GM21381 (cell line): ENCODE results near the gene FAF1.
"Not testable (repeated sequence)": the region's sequence is repeated elsewhere in the genome, so short reads cannot be mapped to it uniquely, and the experiment has no call there.

Source experiments
- ATAC-seq: cut with Tn5 transposase; IDR thresholded peaks from one replicate; pipeline ENCODE4 v1.9.1; 2021; ENCODE audit warnings: mild to moderate bottlenecking, moderate library complexity; ENCODE audit not compliant: unreplicated experiment

FAF1 gene

DNA sequence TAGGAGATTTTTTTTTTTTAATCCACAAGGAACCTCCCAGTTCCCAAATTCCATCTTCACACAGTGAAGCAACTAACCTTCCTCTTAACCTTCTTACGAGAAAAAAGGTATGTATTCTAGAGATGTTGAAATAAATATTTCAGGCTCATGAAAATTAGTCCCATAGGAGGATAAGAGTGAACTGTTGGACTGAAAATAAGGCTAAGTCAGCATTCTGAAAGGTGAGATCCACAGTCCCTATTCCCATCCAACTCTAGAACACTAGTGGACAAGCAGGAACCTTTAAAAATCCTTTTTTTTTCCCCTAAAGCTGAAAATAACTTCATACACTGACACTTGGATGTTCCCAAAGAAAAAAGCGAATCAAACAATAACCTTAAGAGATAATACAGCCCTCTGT, 44.4 kb downstream of the FAF1 start:
- no peak for ATAC-seq

DNA sequence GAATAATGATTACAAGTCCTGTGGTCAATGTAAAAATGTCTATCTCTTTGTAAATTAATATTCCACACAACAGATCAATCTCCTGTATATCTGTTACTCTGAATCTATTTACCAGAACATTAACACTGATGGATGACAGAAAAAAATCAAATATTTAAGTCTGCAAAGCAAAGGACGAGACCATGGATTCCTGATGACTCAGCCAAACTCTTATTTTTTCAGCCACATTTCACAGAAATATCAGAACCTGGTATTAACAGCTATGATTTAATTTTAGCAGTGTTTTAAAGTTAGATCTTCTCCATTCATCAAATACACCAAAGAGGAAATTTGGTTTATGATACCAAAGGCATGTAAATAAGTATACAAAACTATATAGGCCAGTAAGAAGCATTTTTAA, 46.1 kb downstream of the FAF1 start:
- no peak for ATAC-seq

DNA sequence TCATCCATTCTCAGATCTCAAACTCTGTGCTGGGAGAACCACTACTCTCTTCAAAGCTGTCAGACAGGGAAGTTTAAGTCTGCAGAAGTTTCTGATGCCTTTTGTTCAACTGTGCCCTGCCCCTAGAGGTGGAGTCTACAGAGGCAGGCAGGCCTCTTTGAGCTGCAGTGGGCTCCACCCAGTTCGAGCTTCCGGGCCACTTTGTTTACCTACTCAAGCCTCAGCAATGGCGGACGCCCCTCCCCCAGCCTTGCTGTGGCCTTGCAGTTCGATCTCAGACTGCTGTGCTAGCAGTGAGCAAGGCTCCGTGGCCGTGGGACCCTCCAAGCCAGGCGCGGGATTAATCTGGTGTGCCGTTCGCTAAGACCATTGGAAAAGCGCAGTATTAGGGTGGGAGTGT, 49.7 kb downstream of the FAF1 start:
- ATAC-seq: not testable (repeated sequence)

DNA sequence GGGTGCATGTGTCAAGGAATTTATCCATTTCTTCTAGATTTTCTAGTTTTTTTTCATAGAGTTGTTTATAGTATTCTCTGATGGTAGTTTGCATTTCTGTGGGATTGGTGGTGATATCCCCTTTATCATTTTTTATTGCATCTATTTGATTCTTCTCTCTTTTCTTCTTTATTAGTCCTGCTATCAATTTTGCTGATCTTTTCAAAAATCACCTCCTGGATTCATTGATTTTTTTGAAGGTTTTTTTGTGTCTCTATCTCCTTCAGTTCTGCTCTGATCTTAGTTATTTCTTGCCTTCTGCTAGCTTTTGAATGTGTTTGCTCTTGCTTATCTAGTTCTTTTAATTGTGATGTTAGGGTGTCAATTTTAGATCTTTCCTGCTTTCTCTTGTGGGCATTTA, 52.5 kb downstream of the FAF1 start:
- not testable (repeated sequence) for ATAC-seq

DNA sequence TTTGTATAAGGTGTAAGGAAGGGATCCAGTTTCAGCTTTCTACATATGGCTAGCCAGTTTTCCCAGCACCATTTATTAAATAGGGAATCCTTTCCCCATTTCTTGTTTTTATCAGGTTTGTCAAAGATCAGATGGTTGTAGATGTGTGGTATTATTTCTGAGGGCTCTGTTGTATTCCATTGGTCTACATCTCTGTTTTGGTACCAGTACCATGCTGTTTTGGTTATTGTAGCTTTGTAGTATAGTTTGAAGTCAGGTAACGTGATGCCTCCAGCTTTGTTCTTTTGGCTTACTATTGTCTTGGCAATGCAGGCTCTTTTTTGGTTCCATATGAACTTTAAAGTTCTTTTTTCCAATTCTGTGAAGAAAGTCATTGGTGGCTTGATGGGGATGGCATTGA, 54.0 kb downstream of the FAF1 start:
- not testable (repeated sequence) for ATAC-seq

DNA sequence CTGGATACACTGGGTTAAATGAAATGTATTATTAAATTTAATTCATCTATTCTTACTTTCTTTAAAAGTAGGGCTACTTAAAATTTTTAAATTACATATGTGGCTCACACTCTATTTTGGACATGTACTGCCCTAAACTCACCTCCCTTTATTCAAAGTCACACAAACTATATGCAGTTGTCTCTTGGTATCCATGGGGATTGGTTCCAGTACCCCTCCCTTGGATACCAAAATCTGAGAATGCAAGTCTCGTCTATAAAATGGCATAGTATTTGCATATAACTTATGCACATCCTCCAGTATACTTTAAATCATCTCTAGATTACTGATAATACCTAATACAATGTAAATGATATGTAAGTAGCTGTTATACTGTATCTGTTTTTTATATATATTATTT, 57.6 kb downstream of the FAF1 start:
- ATAC-seq: no peak

DNA sequence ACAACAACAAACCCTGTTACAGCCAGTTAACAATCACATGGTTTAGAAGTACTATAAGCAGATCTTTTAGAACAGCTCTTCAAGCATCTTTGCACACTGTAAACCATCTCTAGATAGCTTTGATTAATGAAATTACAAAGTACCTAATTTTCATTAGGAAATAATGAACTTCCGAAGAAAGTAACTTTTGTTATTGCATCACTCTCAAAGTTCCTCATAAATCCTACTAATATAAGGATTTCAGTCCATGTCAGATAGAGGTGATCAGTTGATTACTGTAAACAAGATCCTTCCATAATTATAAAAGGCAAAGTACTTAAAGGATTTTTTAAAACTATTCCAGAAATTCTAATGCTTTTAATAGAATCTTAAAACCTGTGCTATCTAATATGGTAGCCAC, 58.2 kb downstream of the FAF1 start:
- ATAC-seq: no peak

DNA sequence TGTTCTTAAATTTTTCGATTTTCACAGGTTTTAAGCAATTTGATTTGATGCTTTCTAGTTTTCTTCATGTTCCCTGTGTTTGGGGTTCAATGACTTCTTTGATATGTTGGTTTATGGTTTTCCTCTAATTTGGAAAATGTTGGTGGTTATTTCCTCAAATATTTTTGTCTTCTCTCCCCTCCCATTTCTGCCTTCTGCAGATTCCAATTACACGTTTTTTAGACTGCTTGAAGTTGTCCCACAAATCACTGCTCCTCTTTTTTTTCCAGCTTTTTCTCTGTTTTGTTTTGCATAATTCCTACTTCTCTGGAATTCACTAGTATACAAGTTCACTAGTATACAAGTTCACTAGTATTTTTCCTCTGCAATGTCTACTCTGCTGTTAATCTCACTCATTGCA, 61.3 kb downstream of the FAF1 start:
- no peak for ATAC-seq

DNA sequence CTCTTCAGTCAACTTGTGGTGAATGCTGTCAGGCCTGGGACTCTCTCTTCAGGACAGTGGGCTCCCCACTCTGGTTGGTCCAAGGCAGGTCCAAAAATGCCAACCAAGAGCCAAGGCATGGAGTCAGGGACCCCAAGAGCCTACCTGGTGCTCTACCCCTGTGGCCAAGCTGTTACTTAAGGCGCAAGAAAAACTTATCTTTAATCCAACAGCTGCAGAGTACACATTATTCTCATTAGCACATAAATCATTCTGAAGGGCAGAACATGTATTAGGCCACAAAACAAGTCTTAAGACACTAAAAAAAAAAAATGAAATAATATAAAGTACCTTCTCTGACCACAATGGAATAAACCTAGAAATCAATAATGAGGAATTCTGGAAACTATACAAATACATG, 65.7 kb downstream of the FAF1 start:
- ATAC-seq: no peak

DNA sequence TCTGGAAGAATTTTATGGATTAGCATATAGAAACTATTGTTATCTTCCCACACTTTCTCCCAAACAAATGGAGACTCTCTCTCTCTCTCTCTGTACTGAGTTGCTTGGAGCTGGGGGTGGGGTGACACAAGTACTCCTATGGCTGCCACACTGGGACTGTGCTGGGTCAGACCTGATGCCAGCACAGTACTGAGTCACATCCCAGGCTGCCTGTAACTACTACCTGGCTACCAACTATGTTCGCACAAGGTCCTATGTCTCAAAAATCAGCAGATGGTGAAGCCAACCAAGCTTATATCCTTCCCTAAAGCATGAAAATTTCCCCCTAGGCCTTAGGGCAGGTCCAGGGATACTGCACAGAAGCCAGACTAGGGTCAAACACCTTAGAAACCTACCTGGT, 66.6 kb downstream of the FAF1 start:
- ATAC-seq: no peak

DNA sequence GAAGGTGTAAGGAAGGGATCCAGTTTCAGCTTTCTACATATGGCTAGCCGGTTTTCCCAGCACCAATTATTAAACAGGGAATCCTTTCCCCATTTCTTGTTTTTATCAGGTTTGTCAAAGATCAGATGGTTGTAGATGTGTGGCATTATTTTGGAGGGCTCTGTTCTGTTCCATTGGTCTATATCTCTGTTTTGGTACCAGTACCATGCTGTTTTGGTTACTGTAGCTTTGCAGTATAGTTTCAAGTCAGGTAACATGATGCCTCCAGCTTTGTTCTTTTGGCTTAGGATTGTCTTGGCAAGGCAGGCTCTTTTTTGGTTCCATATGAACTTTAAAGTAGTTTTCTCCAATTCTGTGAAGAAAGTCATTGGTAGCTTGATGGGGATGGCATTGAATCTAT, 72.5 kb downstream of the FAF1 start:
- ATAC-seq: not testable (repeated sequence)

DNA sequence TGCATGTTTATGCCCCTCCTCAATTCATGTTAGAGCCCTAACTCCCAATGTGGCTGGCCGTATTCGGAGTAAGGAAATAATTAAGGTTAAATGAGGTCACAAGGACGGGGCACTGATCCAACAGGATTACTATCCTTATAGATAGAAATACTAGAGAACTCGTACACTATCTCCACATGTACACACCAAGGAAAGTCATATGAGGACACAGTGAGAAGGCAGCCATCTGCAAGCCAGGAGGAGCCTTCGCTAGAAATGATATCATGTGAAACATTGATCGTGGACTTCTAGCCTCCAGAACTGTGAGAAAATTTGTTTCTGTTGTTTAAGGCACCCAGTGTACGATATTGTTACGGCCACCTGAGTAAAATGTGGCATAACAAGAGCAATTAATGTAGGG, 79.7 kb downstream of the FAF1 start:
- ATAC-seq: no peak

DNA sequence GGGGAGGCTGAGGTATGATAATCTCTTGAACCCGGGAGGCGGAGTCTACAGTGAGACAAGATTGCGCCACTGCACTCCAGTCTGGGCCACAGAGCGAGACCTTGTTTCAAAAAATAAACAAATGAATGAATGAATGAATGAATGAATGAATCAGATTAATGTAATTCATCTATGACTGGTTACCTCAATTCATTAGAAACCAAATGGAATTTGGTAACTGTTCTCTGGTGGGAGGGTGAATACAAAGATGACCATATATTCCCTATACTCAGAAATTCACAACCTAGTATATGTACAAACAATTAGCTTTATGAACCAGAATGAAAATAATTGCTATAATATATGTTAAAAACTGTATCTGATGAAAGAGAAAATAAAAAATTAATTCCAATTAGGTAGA, 80.9 kb downstream of the FAF1 start:
- ATAC-seq: no peak

DNA sequence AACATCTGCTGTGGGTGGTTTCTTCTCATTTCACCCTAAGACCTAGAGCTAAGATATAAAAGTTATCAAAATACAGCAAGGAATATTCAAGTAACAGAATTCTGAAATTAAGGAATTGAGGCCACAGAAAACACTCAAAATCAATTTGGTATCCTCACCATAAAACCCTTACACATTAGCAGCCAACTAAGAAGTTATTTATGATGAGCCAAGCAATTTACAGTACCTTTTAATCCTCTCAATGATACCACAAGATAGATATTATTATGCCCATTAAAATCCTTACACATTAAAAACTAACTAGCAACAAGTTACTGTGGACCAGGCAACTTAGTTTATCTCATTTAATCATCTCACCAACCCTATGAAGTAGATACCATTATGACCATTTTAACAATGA, 81.6 kb downstream of the FAF1 start:
- no peak for ATAC-seq

DNA sequence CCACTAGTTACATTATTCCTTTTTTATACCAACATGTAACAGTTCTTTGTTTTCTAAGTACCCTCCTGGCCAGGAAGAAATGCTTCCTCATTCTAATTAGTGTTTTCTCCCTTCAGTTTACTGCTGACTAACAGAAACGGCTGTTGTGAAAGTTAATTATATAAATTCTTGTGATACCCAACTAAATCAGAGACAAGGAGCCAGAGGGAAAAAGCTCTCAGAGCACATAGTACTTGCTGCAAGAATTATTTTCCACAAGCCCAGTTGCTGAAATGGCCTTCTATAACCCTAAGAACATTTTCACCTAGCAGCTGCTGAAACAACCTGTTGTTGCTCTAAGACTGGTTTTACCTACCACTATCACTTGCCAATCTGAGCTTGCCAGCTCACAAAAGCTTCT, 82.4 kb downstream of the FAF1 start:
- ATAC-seq: no peak

DNA sequence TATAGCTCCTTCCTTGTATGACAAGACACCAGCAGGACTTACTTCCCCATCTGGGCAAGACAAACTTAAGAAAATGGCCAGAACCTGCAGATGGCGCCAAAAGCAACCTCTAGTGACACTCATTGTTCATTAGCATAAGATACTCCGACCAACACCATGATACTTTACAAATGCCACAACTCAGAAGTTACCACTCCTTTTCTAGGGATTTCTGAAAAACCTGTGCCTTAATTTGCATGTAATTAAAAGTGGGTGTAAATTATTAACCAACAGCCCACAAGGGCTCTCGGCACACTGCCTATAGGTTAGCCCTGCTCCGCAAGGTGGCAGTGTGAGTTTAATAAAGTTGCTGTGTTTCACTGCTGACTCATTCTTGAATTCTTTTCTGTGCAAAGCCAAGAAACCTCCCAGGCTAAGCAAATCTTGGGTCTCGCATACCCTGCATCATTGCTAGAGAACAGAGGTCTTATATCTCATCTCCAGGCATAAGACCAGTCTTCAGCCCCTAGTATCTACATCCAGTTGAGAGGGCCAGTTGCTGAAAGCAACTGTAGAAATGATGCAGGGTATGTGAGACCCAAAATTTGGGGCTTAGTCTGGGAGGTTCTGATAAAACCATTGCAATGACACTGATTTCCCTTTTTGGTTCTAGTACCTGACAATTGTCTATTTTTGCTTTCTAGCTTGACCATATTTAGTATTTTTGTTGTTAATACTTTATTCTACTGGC, 86.4 kb downstream of the FAF1 start:
- ATAC-seq: peak; percentile 95

DNA sequence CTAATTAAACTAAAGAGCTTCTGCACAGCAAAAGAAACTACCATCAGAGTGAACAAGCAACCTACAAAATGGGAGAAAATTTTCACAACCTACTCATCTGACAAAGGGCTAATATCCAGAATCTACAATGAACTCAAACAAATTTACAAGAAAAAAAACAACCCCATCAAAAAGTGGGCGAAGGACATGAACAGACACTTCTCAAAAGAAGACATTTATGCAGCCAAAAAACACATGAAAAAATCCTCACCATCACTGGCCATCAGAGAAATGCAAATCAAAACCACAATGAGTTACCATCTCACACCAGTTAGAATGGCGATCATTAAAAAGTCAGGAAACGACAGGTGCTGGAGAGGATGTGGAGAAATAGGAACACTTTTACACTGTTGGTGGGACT, 95.2 kb downstream of the FAF1 start:
- not testable (repeated sequence) for ATAC-seq

DNA sequence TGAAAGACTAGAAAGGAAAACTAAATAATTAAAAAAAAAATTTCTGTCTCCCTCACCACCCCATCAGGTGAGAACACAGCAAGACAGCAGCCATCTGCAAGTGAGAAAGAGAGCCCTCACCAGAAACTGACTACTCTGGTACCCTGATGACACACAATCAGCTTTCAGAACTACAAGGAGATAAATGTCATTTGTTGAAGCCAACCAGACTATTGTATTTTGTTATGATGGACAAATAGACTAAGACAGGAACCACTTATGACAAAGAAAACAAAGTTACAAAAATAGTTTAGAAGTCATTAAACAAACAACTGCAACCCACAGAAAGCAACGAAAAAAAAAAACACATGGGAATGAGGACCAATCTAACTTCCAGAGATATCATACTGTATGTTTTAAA, 98.3 kb downstream of the FAF1 start:
- no peak for ATAC-seq

DNA sequence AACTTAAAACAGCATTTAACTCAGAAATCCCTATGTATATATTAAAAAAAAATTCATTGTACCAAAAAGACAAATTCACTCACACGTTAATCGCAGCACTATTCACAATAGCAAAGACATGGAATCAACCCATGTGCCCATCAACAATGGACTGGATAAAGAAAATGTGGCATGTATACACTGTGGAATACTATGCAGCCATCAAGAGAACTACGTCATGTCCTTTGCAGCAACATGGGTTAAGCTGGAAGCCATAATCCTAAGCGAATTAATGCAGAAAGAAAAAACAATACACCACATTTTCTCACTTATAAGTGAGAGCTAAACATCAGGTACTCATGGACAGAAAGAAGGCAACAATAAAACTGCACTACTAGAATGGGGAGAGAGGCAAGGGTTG, 99.4 kb downstream of the FAF1 start:
- no peak for ATAC-seq

DNA sequence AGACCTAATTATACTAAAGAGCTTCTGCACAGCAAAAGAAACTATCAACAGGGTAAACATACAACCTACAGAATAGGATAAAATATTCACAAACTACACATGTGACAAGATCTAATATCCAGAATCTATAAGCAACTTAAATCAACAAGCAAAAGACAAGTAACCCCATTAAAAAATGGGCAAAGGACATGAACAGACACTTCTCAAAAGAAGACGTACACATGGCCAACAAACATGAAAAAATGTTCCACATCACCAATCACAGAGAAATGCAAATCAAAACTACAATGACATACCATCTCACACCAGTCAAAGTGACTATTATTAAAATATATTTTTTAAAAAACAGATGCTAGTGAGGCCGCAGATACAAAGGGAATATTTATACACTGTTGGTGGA, 99.8 kb downstream of the FAF1 start:
- no peak for ATAC-seq

DNA sequence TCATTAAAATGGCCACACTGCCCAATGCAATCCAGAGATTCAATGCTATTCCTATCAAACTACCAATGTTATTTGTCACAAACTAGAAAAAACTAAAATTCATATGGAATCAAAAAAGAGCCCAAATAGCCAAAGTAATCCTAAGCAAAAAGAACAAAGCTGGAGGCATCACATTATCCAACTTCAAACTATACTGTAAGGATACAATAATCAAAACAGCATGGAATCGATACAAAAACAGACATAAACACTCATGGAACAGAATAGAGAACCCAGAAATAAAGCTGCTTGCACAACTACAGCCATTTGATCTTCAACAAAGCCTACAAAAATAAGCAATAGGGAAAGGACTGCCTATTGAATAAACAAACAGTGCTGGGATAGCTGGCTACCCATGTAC, 100.4 kb downstream of the FAF1 start:
- ATAC-seq: no peak

DNA sequence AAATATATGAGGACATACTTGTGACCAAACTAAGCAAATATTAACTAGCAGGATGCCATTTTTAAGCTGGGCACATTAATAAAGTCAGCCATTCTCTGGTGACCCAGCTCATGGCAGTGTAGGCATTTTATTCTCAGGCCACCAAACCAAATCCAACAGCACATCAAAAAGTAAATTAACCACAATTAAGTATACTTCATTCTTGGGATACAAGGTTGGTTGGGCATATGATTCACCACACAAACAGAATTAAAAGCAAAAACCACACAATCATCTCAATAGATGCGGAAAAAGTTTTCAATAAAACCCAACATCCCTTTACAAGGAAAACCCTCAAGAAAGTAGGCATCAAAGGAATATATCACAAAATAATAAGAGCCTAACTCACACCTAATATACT, 101.3 kb downstream of the FAF1 start:
- ATAC-seq: no peak

DNA sequence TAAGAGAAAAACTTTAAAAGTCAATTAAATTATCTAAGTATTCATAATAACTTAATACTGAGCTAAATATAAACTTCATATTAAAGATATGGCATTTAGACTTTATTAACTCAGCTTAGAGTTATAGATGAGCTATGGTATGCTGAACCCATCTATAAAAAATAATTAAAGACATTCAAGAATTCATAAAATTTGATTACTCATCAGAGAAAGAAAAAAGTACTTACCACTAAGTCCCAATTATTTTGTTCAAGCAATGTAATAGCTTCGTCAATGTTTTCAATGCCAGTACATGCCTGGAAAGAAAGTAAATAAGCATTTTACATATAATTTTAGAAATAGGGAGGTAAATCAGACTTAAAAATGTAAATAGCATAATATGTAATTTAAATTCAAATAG, 102.4 kb downstream of the FAF1 start:
- ATAC-seq: no peak
